Measurements from ENCODE around the gene PLXNA1. TPM values are rescaled to one million over a fixed set of nuclear protein-coding genes. Genes with fewer than 3 reads are reported as not detected.

PLXNA1 gene
- total and polyA plus RNA-seq, 4 donors, result 26.3 to 65.9 (median 45.0) TPM

DNA sequence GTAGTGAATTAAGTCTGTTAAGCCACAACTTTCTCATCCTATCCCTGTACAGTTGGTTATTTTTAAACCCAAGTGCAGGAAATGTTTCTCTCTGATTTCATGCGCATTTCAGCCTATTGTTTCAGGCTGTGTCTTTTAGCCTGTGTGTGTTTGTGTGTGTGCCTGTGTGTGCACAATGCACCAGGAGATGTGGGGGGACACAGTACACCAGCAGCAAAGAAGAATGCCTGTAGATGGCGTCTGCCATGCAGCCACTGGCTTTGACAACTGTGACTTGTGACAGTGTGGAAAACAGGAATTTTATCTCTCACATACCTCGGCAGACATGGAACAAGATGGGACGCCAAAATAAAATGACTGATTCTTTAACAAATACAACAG lies 43.6 kb upstream of the PLXNA1 start:
- Histone ChIP-seq H3K27ac (ENCODE audit: low read depth, low read length) (no peak overlapping the region), H3K4me1 (ENCODE audit: control insufficient read depth, insufficient read depth, low read length) (peaks cover 19% of the 10 kb centered on the region), H3K27me3 (ENCODE audit: control insufficient read depth, insufficient read depth, low read length) (no peaks in the 10 kb centered on the region), H3K36me3 (ENCODE audit: control insufficient read depth, insufficient read depth, low read length) (peaks cover 2% of the 10 kb centered on the region), H3K9me3 (ENCODE audit: control insufficient read depth, insufficient read depth, low read length) (no peaks in the 10 kb centered on the region), H3K4me3 (ENCODE audit: low read depth, low read length) (no peak overlapping the region)
- 44% methylated on average over 2 of the region's 4 CpGs for WGBS (ENCODE audit: insufficient coverage)
- DNase-seq (ENCODE audit: low read depth in 4 of 6, low spot score in 6 of 6), result peak in 2 of 6 donors; percentile 50 to 82

DNA sequence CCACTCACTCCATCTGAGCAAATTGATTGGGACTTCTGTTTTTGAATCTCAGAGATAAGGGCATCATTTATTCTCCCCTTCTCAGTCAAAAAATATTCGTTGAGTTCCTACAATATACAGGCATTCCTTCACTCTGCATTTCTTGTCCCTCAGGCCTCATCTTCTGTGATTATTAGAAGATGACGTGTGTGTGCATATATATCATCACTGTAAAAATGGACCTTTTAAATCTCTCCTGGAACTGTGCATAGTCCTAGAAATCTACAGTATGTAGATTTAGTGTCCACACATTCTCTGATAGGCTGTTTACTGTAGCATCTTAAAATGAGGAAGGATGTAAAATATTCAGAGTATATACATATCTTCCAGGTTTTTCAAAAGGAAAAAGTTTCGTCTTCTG lies 43.2 kb upstream of the PLXNA1 start:
- no CpG with 5 or more reads among the region's 3 CpGs for WGBS (ENCODE audit: insufficient coverage)

DNA sequence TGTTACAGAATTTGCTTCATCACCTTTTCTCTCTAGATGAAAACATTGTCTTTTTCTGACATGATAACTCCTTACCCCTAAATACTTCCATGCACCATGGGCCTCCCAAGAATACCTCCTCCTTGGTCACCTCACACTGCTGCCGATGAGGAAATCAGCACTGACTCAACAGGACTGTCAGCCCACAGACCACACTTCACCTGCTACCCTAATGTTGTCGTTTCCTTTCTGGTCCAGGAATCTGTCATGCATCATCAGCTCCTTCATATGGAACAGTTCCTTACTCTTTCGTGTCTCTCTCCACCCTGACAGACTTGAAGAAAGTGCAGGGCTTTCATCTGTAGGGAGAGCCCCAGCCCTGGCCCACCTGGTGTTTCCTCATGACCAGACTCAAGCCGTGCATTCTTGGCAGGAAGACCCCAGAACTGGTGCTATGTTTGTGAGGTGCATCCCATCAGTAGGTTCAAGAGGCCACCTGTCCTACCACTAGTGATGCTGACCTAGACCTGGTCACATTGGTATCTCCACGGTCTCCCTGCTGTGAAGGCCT lies 41.1 kb upstream of the PLXNA1 start:
- Histone ChIP-seq H3K4me3 (ENCODE audit: low read depth, low read length) (no peak overlapping the region), H3K27me3 (ENCODE audit: control insufficient read depth, insufficient read depth, low read length) (no peaks in the 10 kb centered on the region), H3K36me3 (ENCODE audit: control insufficient read depth, insufficient read depth, low read length) (peaks cover 7% of the 10 kb centered on the region), H3K9me3 (ENCODE audit: control insufficient read depth, insufficient read depth, low read length) (no peaks in the 10 kb centered on the region), H3K4me1 (ENCODE audit: control insufficient read depth, insufficient read depth, low read length) (peaks cover 30% of the 10 kb centered on the region), H3K27ac (ENCODE audit: low read depth, low read length) (no peak overlapping the region)
- 85% methylated on average over 3 of the region's 5 CpGs for WGBS (ENCODE audit: insufficient coverage)
- DNase-seq (ENCODE audit: low read depth in 4 of 6, low spot score in 6 of 6), result no peak

More for the DNA sequence above, 43.2 kb upstream of the PLXNA1 start:
- no peak for DNase-seq (ENCODE audit: low read depth in 4 of 6, low spot score in 6 of 6)
- peaks cover 19% of the 10 kb centered on the region for H3K4me1 ChIP-seq (ENCODE audit: control insufficient read depth, insufficient read depth, low read length)
- H3K36me3 ChIP-seq (ENCODE audit: control insufficient read depth, insufficient read depth, low read length), result peaks cover 4% of the 10 kb centered on the region
- H3K4me3 ChIP-seq (ENCODE audit: low read depth, low read length), result no peak overlapping the region
- no peak overlapping the region for H3K27ac ChIP-seq (ENCODE audit: low read depth, low read length)
- no peaks in the 10 kb centered on the region for H3K9me3 ChIP-seq (ENCODE audit: control insufficient read depth, insufficient read depth, low read length)
- no peaks in the 10 kb centered on the region for H3K27me3 ChIP-seq (ENCODE audit: control insufficient read depth, insufficient read depth, low read length)

DNA sequence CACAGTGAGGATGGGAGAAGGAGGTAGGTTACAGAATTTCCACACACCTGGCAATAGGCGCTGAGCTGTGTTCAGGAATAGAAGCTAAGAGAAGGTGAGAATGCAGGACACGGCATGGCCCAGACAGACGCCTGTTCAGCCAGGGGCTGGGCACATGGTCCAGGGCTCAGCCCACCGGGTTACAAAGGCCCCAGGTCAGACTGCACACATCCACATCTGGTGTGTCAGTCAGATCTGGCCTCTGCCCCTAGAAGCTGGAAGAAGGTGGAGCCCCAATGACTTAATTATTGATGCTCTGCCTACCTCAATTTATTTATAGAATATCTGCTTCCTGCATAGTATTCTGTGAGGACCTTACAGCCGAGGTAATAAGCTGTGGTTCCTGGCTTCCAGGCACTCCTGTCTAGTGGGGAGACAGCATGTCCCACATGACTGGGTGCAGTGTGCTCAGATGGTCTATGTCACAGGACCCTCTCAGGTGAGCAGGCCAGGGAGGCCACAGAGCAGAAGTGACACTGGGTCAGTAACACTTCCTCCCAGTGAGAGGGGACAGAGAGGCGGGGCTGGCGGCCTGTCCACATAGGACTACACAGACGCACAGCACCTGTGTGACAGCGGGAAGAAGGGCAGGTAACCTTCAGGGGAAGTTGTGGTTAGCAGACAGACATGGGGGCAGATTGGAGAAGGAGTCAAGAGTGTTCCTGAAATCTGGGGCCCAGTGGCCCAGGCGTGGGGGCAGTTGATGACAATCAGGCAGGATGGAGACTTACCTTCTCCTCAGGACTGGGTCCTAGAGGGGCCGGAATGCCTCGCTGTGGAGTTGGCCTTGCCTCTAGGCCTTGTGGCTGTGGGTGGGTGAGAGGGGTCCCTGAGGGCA lies 38.6 kb upstream of the PLXNA1 start:
- Histone ChIP-seq H3K4me1 (ENCODE audit: control insufficient read depth, insufficient read depth, low read length) (peaks cover 23% of the 10 kb centered on the region), H3K36me3 (ENCODE audit: control insufficient read depth, insufficient read depth, low read length) (peaks cover 9% of the 10 kb centered on the region), H3K27ac (ENCODE audit: low read depth, low read length) (no peak overlapping the region), H3K4me3 (ENCODE audit: low read depth, low read length) (no peak overlapping the region), H3K27me3 (ENCODE audit: control insufficient read depth, insufficient read depth, low read length) (no peaks in the 10 kb centered on the region), H3K9me3 (ENCODE audit: control insufficient read depth, insufficient read depth, low read length) (no peaks in the 10 kb centered on the region)
- no peak for DNase-seq (ENCODE audit: low read depth in 4 of 6, low spot score in 6 of 6)
- WGBS (ENCODE audit: insufficient coverage), result 97% methylated on average over 11 of the region's 12 CpGs

DNA sequence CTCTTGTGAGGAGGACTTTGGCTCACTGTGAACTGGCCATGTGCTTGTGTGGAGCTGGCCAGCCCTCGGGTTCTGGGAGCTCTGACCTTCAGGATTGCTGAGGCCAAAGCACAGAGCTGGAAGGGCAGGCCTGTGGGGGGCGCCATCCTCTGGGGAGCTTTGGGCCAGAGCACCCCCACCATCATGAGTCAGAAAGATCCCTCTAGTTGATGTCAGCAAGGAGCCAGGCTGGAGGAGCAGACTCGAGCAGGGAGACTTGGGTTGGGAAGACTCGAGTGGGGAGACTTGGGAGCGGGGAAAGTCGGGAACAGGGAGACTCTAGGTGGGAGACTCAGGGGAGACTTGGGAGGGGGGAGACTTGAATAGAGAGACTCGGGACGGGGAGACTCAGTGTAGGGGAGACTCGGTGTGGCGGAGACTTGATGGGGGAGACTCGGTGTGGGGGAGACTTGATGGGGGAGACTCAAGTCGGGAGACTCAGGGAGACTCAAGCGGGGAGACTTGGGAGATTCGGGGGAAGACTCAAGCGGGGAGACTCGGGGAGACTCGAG lies 37.7 kb upstream of the PLXNA1 start:
- 92% methylated on average over 16 of the region's 17 CpGs for WGBS (ENCODE audit: insufficient coverage)
- H3K4me3 ChIP-seq (ENCODE audit: low read depth, low read length), result no peak overlapping the region
- H3K9me3 ChIP-seq (ENCODE audit: control insufficient read depth, insufficient read depth, low read length), result no peaks in the 10 kb centered on the region
- H3K36me3 ChIP-seq (ENCODE audit: control insufficient read depth, insufficient read depth, low read length), result peaks cover 10% of the 10 kb centered on the region
- peaks cover 25% of the 10 kb centered on the region for H3K4me1 ChIP-seq (ENCODE audit: control insufficient read depth, insufficient read depth, low read length)
- no peak for DNase-seq (ENCODE audit: low read depth in 4 of 6, low spot score in 6 of 6)
- no peak overlapping the region for H3K27ac ChIP-seq (ENCODE audit: low read depth, low read length)
- no peaks in the 10 kb centered on the region for H3K27me3 ChIP-seq (ENCODE audit: control insufficient read depth, insufficient read depth, low read length)

DNA sequence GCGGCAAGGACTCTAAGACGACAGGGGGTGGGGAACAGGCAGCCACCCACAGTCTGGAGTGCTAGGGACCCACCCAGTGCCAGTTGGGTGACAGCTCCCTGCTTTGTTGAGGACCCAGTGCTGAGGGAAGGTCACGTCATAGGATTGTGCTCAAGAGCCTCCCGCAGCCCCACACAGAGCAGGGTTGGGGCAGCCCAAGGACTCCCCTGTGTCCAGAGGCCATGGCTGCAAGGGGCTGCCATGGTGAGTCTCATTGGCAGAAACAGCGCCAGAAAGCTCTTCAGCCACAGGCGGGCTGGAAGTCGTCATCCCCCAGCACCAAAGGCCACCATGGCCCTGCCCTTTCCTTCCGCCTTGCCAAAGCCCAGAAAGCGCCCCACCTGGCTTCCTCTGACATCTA lies 37.0 kb upstream of the PLXNA1 start:
- peaks cover 10% of the 10 kb centered on the region for H3K36me3 ChIP-seq (ENCODE audit: control insufficient read depth, insufficient read depth, low read length)
- no peak overlapping the region for H3K4me3 ChIP-seq (ENCODE audit: low read depth, low read length)
- no peak overlapping the region for H3K27ac ChIP-seq (ENCODE audit: low read depth, low read length)
- H3K27me3 ChIP-seq (ENCODE audit: control insufficient read depth, insufficient read depth, low read length), result no peaks in the 10 kb centered on the region
- 83% methylated on average over 6 of the region's 9 CpGs for WGBS (ENCODE audit: insufficient coverage)
- DNase-seq (ENCODE audit: low read depth in 4 of 6, low spot score in 6 of 6), result no peak
- no peaks in the 10 kb centered on the region for H3K9me3 ChIP-seq (ENCODE audit: control insufficient read depth, insufficient read depth, low read length)
- H3K4me1 ChIP-seq (ENCODE audit: control insufficient read depth, insufficient read depth, low read length), result peaks cover 25% of the 10 kb centered on the region

DNA sequence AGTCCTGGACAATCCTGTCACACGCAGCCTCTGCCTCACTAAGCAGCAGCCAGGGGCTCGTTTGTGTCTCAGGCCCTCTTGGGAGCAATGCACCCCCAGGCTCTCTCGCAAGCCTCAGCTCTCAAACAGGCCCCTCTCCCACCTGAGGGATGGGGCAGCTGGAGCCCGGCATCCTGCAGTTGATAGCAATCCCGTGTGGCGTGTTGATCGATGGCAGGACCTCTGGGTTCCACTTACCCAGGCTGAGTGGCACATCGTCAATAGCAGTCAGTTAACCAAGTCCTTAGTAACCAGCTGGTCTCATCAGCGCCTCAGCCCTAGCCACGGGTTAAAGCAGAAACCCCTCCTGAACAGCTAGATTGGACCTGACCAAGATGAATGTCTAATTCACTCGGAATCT lies 36.5 kb upstream of the PLXNA1 start:
- Histone ChIP-seq H3K9me3 (ENCODE audit: control insufficient read depth, insufficient read depth, low read length) (no peaks in the 10 kb centered on the region), H3K27me3 (ENCODE audit: control insufficient read depth, insufficient read depth, low read length) (no peaks in the 10 kb centered on the region), H3K36me3 (ENCODE audit: control insufficient read depth, insufficient read depth, low read length) (peaks cover 10% of the 10 kb centered on the region), H3K4me1 (ENCODE audit: control insufficient read depth, insufficient read depth, low read length) (peaks cover 25% of the 10 kb centered on the region), H3K27ac (ENCODE audit: low read depth, low read length) (no peak overlapping the region), H3K4me3 (ENCODE audit: low read depth, low read length) (no peak overlapping the region)
- 60% methylated on average over 10 of the region's 11 CpGs for WGBS (ENCODE audit: insufficient coverage)
- no peak for DNase-seq (ENCODE audit: low read depth in 4 of 6, low spot score in 6 of 6)

DNA sequence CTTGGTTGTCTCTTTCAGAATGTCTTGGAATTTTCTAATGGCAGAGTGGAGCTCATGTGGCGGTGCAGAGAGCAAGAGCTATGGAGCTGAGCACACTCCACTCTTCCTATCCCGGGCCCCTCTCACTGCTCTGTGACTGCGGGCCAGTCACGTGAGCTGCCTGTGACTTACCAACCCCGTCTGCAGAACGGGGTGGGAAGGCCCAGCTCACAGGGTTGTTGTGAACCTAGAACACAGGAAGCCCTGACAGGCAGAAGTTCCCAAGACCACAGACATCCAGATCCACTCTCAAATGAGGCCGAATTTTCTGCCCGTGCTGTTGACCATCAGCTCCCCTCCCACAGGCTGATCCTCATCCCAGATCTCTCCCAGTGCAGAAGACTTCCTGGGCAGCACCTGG lies 35.5 kb upstream of the PLXNA1 start:
- WGBS (ENCODE audit: insufficient coverage), result 78% methylated on average over 8 of the region's 8 CpGs
- DNase-seq (ENCODE audit: low read depth in 4 of 6, low spot score in 6 of 6), result no peak
- Histone ChIP-seq H3K4me3 (ENCODE audit: low read depth, low read length) (no peak overlapping the region), H3K27ac (ENCODE audit: low read depth, low read length) (no peak overlapping the region), H3K36me3 (ENCODE audit: control insufficient read depth, insufficient read depth, low read length) (peaks cover 10% of the 10 kb centered on the region), H3K4me1 (ENCODE audit: control insufficient read depth, insufficient read depth, low read length) (peaks cover 25% of the 10 kb centered on the region), H3K9me3 (ENCODE audit: control insufficient read depth, insufficient read depth, low read length) (no peaks in the 10 kb centered on the region), H3K27me3 (ENCODE audit: control insufficient read depth, insufficient read depth, low read length) (no peaks in the 10 kb centered on the region)

DNA sequence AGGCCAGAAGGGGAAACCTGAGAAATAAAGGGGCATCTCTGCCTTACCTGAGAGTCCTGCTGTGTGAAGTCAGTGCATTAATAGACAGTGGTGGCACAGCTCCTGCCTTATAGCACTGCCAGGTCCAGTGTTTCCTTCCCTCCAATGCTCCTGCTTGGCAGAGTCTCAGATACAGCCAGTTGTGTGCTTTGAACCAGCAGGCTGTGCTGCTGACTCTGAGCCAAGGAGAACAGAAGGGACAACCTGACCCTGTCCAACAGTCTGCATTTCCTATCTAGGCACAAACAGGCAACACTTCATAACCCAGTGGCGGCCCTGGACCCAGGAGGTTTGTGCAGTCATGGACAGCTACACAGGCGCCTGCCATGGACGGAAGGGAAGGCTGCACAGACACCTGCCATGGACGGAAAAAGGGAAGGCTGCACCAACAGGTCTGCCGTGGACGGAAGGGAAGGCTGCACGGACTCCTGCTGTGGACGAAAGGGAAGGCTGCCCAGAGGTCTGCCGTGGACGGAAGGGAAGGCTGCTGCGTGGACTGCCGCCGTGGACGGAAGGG lies 33.9 kb upstream of the PLXNA1 start:
- H3K4me1 ChIP-seq (ENCODE audit: control insufficient read depth, insufficient read depth, low read length), result peaks cover 25% of the 10 kb centered on the region
- WGBS (ENCODE audit: insufficient coverage), result 83% methylated on average over 14 of the region's 14 CpGs
- DNase-seq (ENCODE audit: low read depth in 4 of 6, low spot score in 6 of 6), result peak in 2 of 6 donors; percentile 66 to 68
- H3K4me3 ChIP-seq (ENCODE audit: low read depth, low read length), result no peak overlapping the region
- H3K27ac ChIP-seq (ENCODE audit: low read depth, low read length), result no peak overlapping the region
- H3K9me3 ChIP-seq (ENCODE audit: control insufficient read depth, insufficient read depth, low read length), result no peaks in the 10 kb centered on the region
- no peaks in the 10 kb centered on the region for H3K27me3 ChIP-seq (ENCODE audit: control insufficient read depth, insufficient read depth, low read length)
- H3K36me3 ChIP-seq (ENCODE audit: control insufficient read depth, insufficient read depth, low read length), result peaks cover 15% of the 10 kb centered on the region
